Endothelial cell of umbilical vein (primary cell): ENCODE data around the gene ECEL1. TPM values are rescaled to one million over a fixed set of nuclear protein-coding genes. Genes with fewer than 3 reads are reported as not detected.

Experiments
- BruUV-seq: library from RNA; stranded (reverse); fragments of 400-500 nt; replicated peaks from 2 replicates; lab custom pipeline; 2021; lab: Mats Ljungman, UMichigan
- CTCF ChIA-PET: fragments of 300-600, 350-600 bp; sonication (Branson Sonifier 250); formaldehyde crosslinking; loops from one replicate; lab custom pipeline; 2021; ENCODE audit warnings: antibody characterized with exemption, inconsistent platforms; lab: Charles Lee
- POLR2A ChIA-PET: fragments of 300-600, 350-600 bp; sonication (Branson Sonifier 250); formaldehyde crosslinking; loops from one replicate; lab custom pipeline; 2021; ENCODE audit warnings: antibody characterized with exemption, inconsistent platforms; lab: Charles Lee
- DNase-seq: peaks from one replicate; pipeline ENCODE4 v3.0.0-alpha.2; 2011; ENCODE audit warnings: low read depth, low spot score
- FAIRE-seq: peaks from 2 replicates; lab custom pipeline; 2011; peaks lifted over from hg19 to GRCh38; lab: Jason Lieb, UNC
- H2AFZ ChIP-seq: 2 replicates; pipeline ENCODE4 v1.6.0; 2012; ENCODE audit warnings: low read depth, low read length, control low read depth, inconsistent platforms
- H3K27ac ChIP-seq: 2 replicates; pipeline ENCODE4 v1.5.1; 2011; ENCODE audit warnings: low read depth, mild to moderate bottlenecking, control low read depth, low read length, moderate library complexity; ENCODE audit not compliant: insufficient read depth
- H3K27me3 ChIP-seq, 2 experiments: 2 replicates each; pipeline versions ENCODE4 v1.6.0 to v1.6.1; 2011; ENCODE audit warnings: low read length in 2 of 2, mixed read lengths in 1 of 2; ENCODE audit not compliant: control insufficient read depth in 2 of 2, insufficient read depth in 2 of 2
- H3K36me3 ChIP-seq, 2 experiments: 2 replicates in 1 of 2; 3 replicates in 1 of 2; pipeline ENCODE4 v1.5.1; 2011; ENCODE audit warnings: low read length in 2 of 2, mild to moderate bottlenecking in 1 of 2, moderate library complexity in 1 of 2; ENCODE audit not compliant: control insufficient read depth in 2 of 2, insufficient read depth in 2 of 2; ENCODE audit errors: extremely low read depth in 1 of 2
- H3K4me1 ChIP-seq: 3 replicates; pipeline ENCODE4 v1.5.1; 2011; ENCODE audit warnings: mild to moderate bottlenecking, low read length; ENCODE audit not compliant: control insufficient read depth, insufficient read depth; ENCODE audit errors: extremely low read depth
- H3K4me2 ChIP-seq: 2 replicates; pipeline ENCODE4 v1.6.1; 2011; ENCODE audit warnings: low read length, control low read depth, mixed read lengths; ENCODE audit not compliant: insufficient read depth
- H3K4me3 ChIP-seq, 3 experiments: fragments of 200-600 bp in 1 of 3; sonication (generic), shearing (Covaris generic) in 1 of 3; replicated peaks in 1 of 3; 2 replicates each; pipeline ENCODE4 v1.5.1; 2011 to 2016; ENCODE audit warnings: control low read depth in 3 of 3, low read length in 3 of 3, mild to moderate bottlenecking in 2 of 3, inconsistent platforms in 1 of 3, low read depth in 1 of 3, moderate library complexity in 1 of 3; ENCODE audit not compliant: insufficient read depth in 1 of 3
- H3K79me2 ChIP-seq: 2 replicates; pipeline ENCODE4 v1.6.0; 2012; ENCODE audit warnings: low read length, inconsistent platforms; ENCODE audit not compliant: control insufficient read depth, insufficient read depth
- H3K9ac ChIP-seq: replicated peaks from 2 replicates; pipeline ENCODE3; 2011; ENCODE audit warnings: low read length, control low read depth; ENCODE audit not compliant: insufficient read depth; ENCODE audit errors: extremely low read depth
- H3K9me1 ChIP-seq: replicated peaks from 3 replicates; pipeline ENCODE4 v1.6.0; 2011; ENCODE audit warnings: mild to moderate bottlenecking, low read length; ENCODE audit not compliant: control insufficient read depth, insufficient read depth; ENCODE audit errors: extremely low read depth
- H3K9me3 ChIP-seq: replicated peaks from 2 replicates; pipeline ENCODE4 v1.5.1; 2012; ENCODE audit warnings: low read length, inconsistent platforms; ENCODE audit not compliant: control insufficient read depth, insufficient read depth
- H4K20me1 ChIP-seq: replicated peaks from 2 replicates; pipeline ENCODE3; 2011; ENCODE audit warnings: mild to moderate bottlenecking, low read length; ENCODE audit not compliant: control insufficient read depth, insufficient read depth; ENCODE audit errors: extremely low read depth
- CTCF ChIP-seq, 2 donors: IDR thresholded peaks; 1 replicate in 1 of 2; 2 replicates in 1 of 2; pipeline ENCODE4 v1.5.1; 2011; ENCODE audit warnings: low read length in 2 of 2, mild to moderate bottlenecking in 2 of 2, moderate library complexity in 2 of 2, control low read depth in 1 of 2, inconsistent platforms in 1 of 2, low read depth in 1 of 2; ENCODE audit not compliant: insufficient read depth in 1 of 2; ENCODE audit errors: extremely low read depth in 1 of 2
- EZH2 ChIP-seq: IDR thresholded peaks from 2 replicates; pipeline ENCODE4 v1.6.1; 2012; ENCODE audit warnings: borderline replicate concordance, low read depth, mild to moderate bottlenecking, moderate library complexity, low read length, inconsistent platforms; ENCODE audit not compliant: severe bottlenecking
- FOS ChIP-seq: IDR thresholded peaks from 2 replicates; pipeline ENCODE4 v1.6.1; 2011; ENCODE audit warnings: mild to moderate bottlenecking, low read length, moderate library complexity, borderline replicate concordance; ENCODE audit not compliant: insufficient read depth
- GATA2 ChIP-seq: IDR thresholded peaks from 2 replicates; pipeline ENCODE4 v1.7.0; 2011; ENCODE audit warnings: low read depth, mild to moderate bottlenecking, moderate library complexity, mixed read lengths, low read length; ENCODE audit not compliant: insufficient read length, insufficient read depth
- JUN ChIP-seq: IDR thresholded peaks from 2 replicates; pipeline ENCODE4 v1.6.1; 2011; ENCODE audit warnings: borderline replicate concordance, low read depth; ENCODE audit not compliant: insufficient read length, insufficient read depth
- MYC ChIP-seq: IDR thresholded peaks from one replicate; pipeline ENCODE4 v1.6.1; 2011; ENCODE audit warnings: mild to moderate bottlenecking, low read depth, low read length
- POLR2A ChIP-seq: IDR thresholded peaks from 2 replicates; pipeline ENCODE4 v1.6.1; 2012; ENCODE audit warnings: low read depth, mild to moderate bottlenecking, control low read depth, low read length
- POLR2AphosphoS5 ChIP-seq: IDR thresholded peaks from 2 replicates; pipeline ENCODE4 v1.6.1; 2012; ENCODE audit warnings: low read depth, mild to moderate bottlenecking, control low read depth, low read length, moderate library complexity; ENCODE audit not compliant: insufficient read depth
- dilution Hi-C: fragments of 300-500 bp; cut with MboI; formaldehyde crosslinking; loops from one replicate; pipeline ENCODE4 v1.15.0; 2019; ENCODE audit warnings: low sequenced_read_pairs; ENCODE audit not compliant: extremely low pct_ligation_motif_present
- intact Hi-C: fragments of 100-400 bp; cut with micrococcal nuclease; formaldehyde crosslinking; loops from one replicate; pipeline ENCODE4 v1.10.0; 2022
- polyA plus RNA-seq, 4 experiments: library from polyadenylated mRNA; depleted of rRNA in 3 of 4; stranded (reverse) in 3 of 4; unstranded in 1 of 4; fragments of >200 nt; gene quantifications; 2 replicates each; pipeline versions ENCODE4 v1.2.1 to v1.2.3, GENCODE V29; 2011 to 2012; ENCODE audit warnings: missing spikeins in 1 of 4
- total RNA-seq: library from RNA; stranded (reverse); gene quantifications from 2 replicates; pipeline ENCODE4 v1.2.3, GENCODE V29; 2021
- TF ChIP-seq, protein P1 (sequence below): IDR thresholded peaks from 2 replicates; pipeline ENCODE4 v1.6.1; 2011; ENCODE audit not compliant: insufficient read depth, insufficient read length

ECEL1 gene
- total and polyA plus RNA-seq, 2 donors (not counting 3 experiments of a cell fraction or from before 2014, with no cell fraction given) = not detected

- Histone ChIP-seq H3K27ac (no peak overlapping the region), H3K9me1 (no peaks in the 10 kb centered on the region), H3K79me2 (no peaks in the 10 kb centered on the region), H3K4me2 (no peak overlapping the region), H4K20me1 (no peaks in the 10 kb centered on the region), H2AFZ (no peak overlapping the region), H3K9ac (no peak overlapping the region), H3K4me1 (no peaks in the 10 kb centered on the region), H3K9me3 (no peaks in the 10 kb centered on the region), H3K27me3 (peaks cover 0 to 2% of the 10 kb centered on the region in 2 experiments), H3K4me3 (no peak overlapping the region), H3K36me3 (no peaks in the 10 kb centered on the region)
- intact Hi-C loops (no loop called here), dilution Hi-C loops (no loop called here)
- CTCF ChIA-PET = interaction anchor here (1.1 to 3.7 kb wide), 8 partner anchors 10 to 539 kb away, joined by 3 to 26 read pairs (median 6); no protein-coding TSS in a partner anchor
- no TSS peak for BruUV-seq
- no peak for DNase-seq
- FAIRE-seq = no peak
- POLR2A ChIA-PET = no interaction called here
- TF ChIP-seq FOS (no peak), MYC (no peak), GATA2 (no peak), JUN (no peak), EZH2 (no peak), CTCF (IDR thresholded peaks at IDR 0.05; ENCODE audit: extremely low read depth in 1 of 2, insufficient read depth in 1 of 2, low read depth in 1 of 2, low read length in 2 of 2) (no peak), POLR2AphosphoS5 (no peak), POLR2A (no peak)
- TF ChIP-seq, protein P1, sequence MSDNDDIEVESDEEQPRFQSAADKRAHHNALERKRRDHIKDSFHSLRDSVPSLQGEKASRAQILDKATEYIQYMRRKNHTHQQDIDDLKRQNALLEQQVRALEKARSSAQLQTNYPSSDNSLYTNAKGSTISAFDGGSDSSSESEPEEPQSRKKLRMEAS = no peak
These were observed 50.5 kb downstream of the ECEL1 start for GRCh38 chr2:232437195-232437571.
